ENCODE measurements around the gene EXD1.

GRCh38 chr15:41161336-41161735 is 69.2 kb downstream of the EXD1 start:
- TF ChIP-seq CTCF (conservative IDR thresholded peaks at IDR 0.05; ENCODE audit: low read length): no peak
- no peak for TF ChIP-seq EZH2phosphoT487 (IDR thresholded peaks at IDR 0.05; ENCODE audit: borderline replicate concordance, low read depth, low read length)

Measured in OCI-LY7 (cell line).